Endothelial cell (in vitro differentiated cells): Measurements from ENCODE around the gene DSTN. TPM values are rescaled to one million over a fixed set of nuclear protein-coding genes. Genes with fewer than 3 reads are reported as not detected.

Source experiments
- DNase-seq: peaks from one replicate; pipeline ENCODE4 v3.0.0; 2021; ENCODE audit warnings: low spot score
- H3K27ac Mint-ChIP-seq: one replicate; pipeline ENCODE4 v1.8.0; 2021; ENCODE audit warnings: mixed read lengths, inconsistent platforms; ENCODE audit not compliant: unreplicated experiment
- H3K27me3 Mint-ChIP-seq: one replicate; pipeline ENCODE4 v1.8.0; 2021; ENCODE audit warnings: mild to moderate bottlenecking, moderate library complexity, mixed read lengths, inconsistent platforms; ENCODE audit not compliant: unreplicated experiment
- H3K36me3 Mint-ChIP-seq: one replicate; pipeline ENCODE4 v1.8.0; 2021; ENCODE audit warnings: mild to moderate bottlenecking, low read depth, mixed read lengths, inconsistent platforms; ENCODE audit not compliant: unreplicated experiment
- H3K4me1 Mint-ChIP-seq: one replicate; pipeline ENCODE4 v1.8.0; 2021; ENCODE audit warnings: mild to moderate bottlenecking, mixed read lengths, inconsistent platforms; ENCODE audit not compliant: unreplicated experiment
- H3K4me3 Mint-ChIP-seq: one replicate; pipeline ENCODE4 v1.8.0; 2021; ENCODE audit warnings: mild to moderate bottlenecking, mixed read lengths, inconsistent platforms; ENCODE audit not compliant: unreplicated experiment
- H3K9me3 Mint-ChIP-seq: one replicate; pipeline ENCODE4 v1.8.0; 2021; ENCODE audit warnings: mixed read lengths, inconsistent platforms; ENCODE audit not compliant: unreplicated experiment
- total RNA-seq: library from RNA; stranded (reverse); fragmentation: NEBNext Ultra II Directional; extraction: Animal tissue kit (Norgen Biotek cat#: 25700); gene quantifications from one replicate; pipeline ENCODE4 v1.2.1, GENCODE V29; 2021; ENCODE audit not compliant: unreplicated experiment
- TF ChIP-seq, protein P1 (sequence below): fragments of 200-600 bp; sonication (generic); IDR thresholded peaks from one replicate; pipeline ENCODE4 v1.5.0; 2021; ENCODE audit warnings: antibody characterized with exemption; ENCODE audit not compliant: unreplicated experiment

DSTN gene
- total RNA-seq, 1 donor from 2014 or later, result 142 TPM

- TF ChIP-seq, protein P1, sequence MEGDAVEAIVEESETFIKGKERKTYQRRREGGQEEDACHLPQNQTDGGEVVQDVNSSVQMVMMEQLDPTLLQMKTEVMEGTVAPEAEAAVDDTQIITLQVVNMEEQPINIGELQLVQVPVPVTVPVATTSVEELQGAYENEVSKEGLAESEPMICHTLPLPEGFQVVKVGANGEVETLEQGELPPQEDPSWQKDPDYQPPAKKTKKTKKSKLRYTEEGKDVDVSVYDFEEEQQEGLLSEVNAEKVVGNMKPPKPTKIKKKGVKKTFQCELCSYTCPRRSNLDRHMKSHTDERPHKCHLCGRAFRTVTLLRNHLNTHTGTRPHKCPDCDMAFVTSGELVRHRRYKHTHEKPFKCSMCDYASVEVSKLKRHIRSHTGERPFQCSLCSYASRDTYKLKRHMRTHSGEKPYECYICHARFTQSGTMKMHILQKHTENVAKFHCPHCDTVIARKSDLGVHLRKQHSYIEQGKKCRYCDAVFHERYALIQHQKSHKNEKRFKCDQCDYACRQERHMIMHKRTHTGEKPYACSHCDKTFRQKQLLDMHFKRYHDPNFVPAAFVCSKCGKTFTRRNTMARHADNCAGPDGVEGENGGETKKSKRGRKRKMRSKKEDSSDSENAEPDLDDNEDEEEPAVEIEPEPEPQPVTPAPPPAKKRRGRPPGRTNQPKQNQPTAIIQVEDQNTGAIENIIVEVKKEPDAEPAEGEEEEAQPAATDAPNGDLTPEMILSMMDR, result no peak
- Mint-ChIP-seq H3K27me3 (peaks cover 6% of the 10 kb centered on the region), H3K9me3 (no peaks in the 10 kb centered on the region), H3K4me3 (peak overlapping the region; percentile 94), H3K36me3 (no peaks in the 10 kb centered on the region), H3K4me1 (peaks cover 4% of the 10 kb centered on the region), H3K27ac (peak overlapping the region; percentile 77)
- DNase-seq, result no peak
These were observed 38.2 kb upstream of the DSTN start for GRCh38 chr20:17531665-17532025.

GRCh38 chr20:17533396-17533795, 36.5 kb upstream of the DSTN start:
- H3K9me3 Mint-ChIP-seq, result no peaks in the 10 kb centered on the region
- H3K4me3 Mint-ChIP-seq, result no peak overlapping the region
- DNase-seq, result no peak
- no peak overlapping the region for H3K27ac Mint-ChIP-seq
- TF ChIP-seq, protein P1, result no peak
- H3K4me1 Mint-ChIP-seq, result peaks cover 4% of the 10 kb centered on the region
- H3K27me3 Mint-ChIP-seq, result peaks cover 6% of the 10 kb centered on the region
- H3K36me3 Mint-ChIP-seq, result no peaks in the 10 kb centered on the region

GRCh38 chr20:17534077-17534476, 35.8 kb upstream of the DSTN start:
- TF ChIP-seq, protein P1, result no peak
- no peak for DNase-seq
- H3K27me3 Mint-ChIP-seq, result peaks cover 6% of the 10 kb centered on the region
- H3K4me3 Mint-ChIP-seq, result no peak overlapping the region
- H3K27ac Mint-ChIP-seq, result no peak overlapping the region
- H3K4me1 Mint-ChIP-seq, result peaks cover 4% of the 10 kb centered on the region
- no peaks in the 10 kb centered on the region for H3K9me3 Mint-ChIP-seq
- H3K36me3 Mint-ChIP-seq, result no peaks in the 10 kb centered on the region

DNA sequence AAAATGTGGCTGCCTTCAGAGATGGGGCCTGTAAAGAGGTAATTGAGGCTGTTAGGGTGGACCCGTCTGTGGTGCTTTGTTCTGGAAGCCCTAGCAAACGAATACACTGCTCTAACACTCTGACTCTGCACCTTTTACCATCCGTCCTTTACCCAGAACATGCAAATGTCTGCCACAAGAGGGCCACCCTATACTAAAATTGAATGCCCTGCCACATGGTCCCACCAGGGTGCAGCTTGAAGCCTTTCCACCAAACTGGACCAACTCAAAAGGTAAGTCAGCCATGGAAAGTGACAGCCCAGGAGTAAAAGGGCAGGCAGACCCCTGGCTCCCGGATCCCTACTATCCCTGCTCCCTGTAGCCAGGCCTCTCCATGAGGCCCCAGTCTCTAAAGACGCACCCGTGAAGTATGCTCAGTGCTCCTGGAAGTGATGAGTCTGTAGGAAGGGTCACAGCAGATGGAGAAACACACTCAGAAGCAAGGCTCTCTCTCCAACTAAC, 32.9 kb upstream of the DSTN start:
- H3K4me1 Mint-ChIP-seq, result peaks cover 8% of the 10 kb centered on the region
- DNase-seq, result peak; percentile 71

GRCh38 chr20:17537959-17538358, 31.9 kb upstream of the DSTN start:
- H3K36me3 Mint-ChIP-seq, result no peaks in the 10 kb centered on the region
- DNase-seq, result no peak
- peaks cover 8% of the 10 kb centered on the region for H3K4me1 Mint-ChIP-seq
- no peaks in the 10 kb centered on the region for H3K27me3 Mint-ChIP-seq
- TF ChIP-seq, protein P1, result no peak
- H3K4me3 Mint-ChIP-seq, result no peak overlapping the region
- H3K9me3 Mint-ChIP-seq, result no peaks in the 10 kb centered on the region
- no peak overlapping the region for H3K27ac Mint-ChIP-seq

More for the DNA sequence above, 32.9 kb upstream of the DSTN start:
- H3K27ac Mint-ChIP-seq, result no peak overlapping the region
- H3K4me3 Mint-ChIP-seq, result no peak overlapping the region
- H3K27me3 Mint-ChIP-seq, result no peaks in the 10 kb centered on the region
- TF ChIP-seq, protein P1, result peak; percentile 81
- H3K9me3 Mint-ChIP-seq, result no peaks in the 10 kb centered on the region
- no peaks in the 10 kb centered on the region for H3K36me3 Mint-ChIP-seq
